Measurements from ENCODE around the gene POU2AF3. TPM values are rescaled to one million over a fixed set of nuclear protein-coding genes. Genes with fewer than 3 reads are reported as not detected.
"Not testable (repeated sequence)": the region's sequence is repeated elsewhere in the genome, so short reads cannot be mapped to it uniquely, and the experiment has no call there.

POU2AF3 gene
- total and polyA plus RNA-seq, 3 donors from 2014 or later, result 6.4 to 11.5 (median 9.0) TPM

- intact Hi-C loops (cut with DNase I; ENCODE audit: low total_unique reads), result no loop called here
- WGBS, 2 donors, result 92 to 93% methylated on average over 6 of the region's 6 CpGs
- no peak for TF ChIP-seq POLR2A (IDR thresholded peaks at IDR 0.05)
- Histone ChIP-seq H3K36me3 (ENCODE audit: low read depth, missing control alignments) (no peaks in the 10 kb centered on the region), H3K4me3 (no peak overlapping the region), H3K9me3 (no peaks in the 10 kb centered on the region), H3K4me1 (no peaks in the 10 kb centered on the region), H3K27me3 (no peaks in the 10 kb centered on the region), H3K27ac (no peak overlapping the region)
- DNase-seq, result no peak
These were observed 12.4 kb downstream of the POU2AF3 start for GRCh38 chr11:111310723-111311122.

DNA sequence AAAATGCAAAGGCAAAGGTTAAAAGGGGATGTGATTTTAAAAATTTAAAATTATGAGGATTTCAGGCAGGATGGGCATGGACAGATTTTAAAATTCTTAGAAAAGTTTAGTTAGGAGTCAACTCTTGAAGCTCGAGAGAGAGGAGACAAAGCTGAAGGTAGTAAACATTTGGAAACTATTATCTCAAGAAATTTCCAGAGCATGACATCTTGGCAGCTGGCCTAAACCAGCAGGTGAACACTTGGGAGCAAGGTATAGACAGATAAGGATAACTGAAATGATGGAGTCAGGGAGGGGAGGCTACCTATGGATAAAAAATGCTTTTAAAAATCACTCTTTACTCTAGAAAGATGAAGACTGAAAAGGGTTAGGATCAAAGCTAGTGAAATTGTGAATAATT is 13.7 kb downstream of the POU2AF3 start:
- H3K4me3 ChIP-seq, result no peak overlapping the region
- 60 to 72% methylated on average over 1 of the region's 1 CpG for WGBS, 2 donors

DNA sequence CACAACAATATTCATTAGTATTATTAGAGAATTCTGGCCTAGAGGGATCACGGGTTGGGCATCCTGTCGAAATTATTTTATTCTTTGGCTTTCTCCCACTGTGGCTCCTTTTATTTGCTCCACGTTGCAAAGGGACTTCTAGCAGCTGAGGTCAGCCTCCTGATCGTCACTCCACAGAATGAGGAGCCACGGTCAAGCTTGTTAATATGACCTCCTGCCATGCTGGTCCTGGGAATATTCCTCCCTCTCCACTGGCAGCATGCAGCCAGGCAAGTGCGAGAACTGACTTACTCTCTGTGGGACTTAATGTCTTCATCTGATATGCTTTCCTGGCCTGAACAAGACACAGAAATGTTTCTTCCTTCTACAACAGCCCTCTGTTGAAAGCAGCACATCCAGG is 20.9 kb downstream of the POU2AF3 start:
- TF ChIP-seq POLR2A (IDR thresholded peaks at IDR 0.05), result no peak
- TF ChIP-seq, protein P1, sequence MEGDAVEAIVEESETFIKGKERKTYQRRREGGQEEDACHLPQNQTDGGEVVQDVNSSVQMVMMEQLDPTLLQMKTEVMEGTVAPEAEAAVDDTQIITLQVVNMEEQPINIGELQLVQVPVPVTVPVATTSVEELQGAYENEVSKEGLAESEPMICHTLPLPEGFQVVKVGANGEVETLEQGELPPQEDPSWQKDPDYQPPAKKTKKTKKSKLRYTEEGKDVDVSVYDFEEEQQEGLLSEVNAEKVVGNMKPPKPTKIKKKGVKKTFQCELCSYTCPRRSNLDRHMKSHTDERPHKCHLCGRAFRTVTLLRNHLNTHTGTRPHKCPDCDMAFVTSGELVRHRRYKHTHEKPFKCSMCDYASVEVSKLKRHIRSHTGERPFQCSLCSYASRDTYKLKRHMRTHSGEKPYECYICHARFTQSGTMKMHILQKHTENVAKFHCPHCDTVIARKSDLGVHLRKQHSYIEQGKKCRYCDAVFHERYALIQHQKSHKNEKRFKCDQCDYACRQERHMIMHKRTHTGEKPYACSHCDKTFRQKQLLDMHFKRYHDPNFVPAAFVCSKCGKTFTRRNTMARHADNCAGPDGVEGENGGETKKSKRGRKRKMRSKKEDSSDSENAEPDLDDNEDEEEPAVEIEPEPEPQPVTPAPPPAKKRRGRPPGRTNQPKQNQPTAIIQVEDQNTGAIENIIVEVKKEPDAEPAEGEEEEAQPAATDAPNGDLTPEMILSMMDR (IDR thresholded peaks at IDR 0.05), result no peak
- no peaks in the 10 kb centered on the region for H3K9me3 ChIP-seq
- H3K27me3 ChIP-seq, result no peaks in the 10 kb centered on the region
- intact Hi-C loops (cut with DNase I; ENCODE audit: low total_unique reads), result no loop called here
- DNase-seq, result no peak
- WGBS, 2 donors, result 66 to 83% methylated on average over 6 of the region's 6 CpGs
- no peak overlapping the region for H3K4me3 ChIP-seq
- no peak overlapping the region for H3K27ac ChIP-seq
- H3K4me1 ChIP-seq, result peaks cover 8% of the 10 kb centered on the region
- H3K36me3 ChIP-seq (ENCODE audit: low read depth, missing control alignments), result no peaks in the 10 kb centered on the region

More for the DNA sequence above, 13.7 kb downstream of the POU2AF3 start:
- DNase-seq, result no peak
- intact Hi-C loops (cut with DNase I; ENCODE audit: low total_unique reads), result no loop called here
- Histone ChIP-seq H3K4me1 (no peaks in the 10 kb centered on the region), H3K27ac (no peak overlapping the region), H3K27me3 (no peaks in the 10 kb centered on the region), H3K9me3 (no peaks in the 10 kb centered on the region), H3K36me3 (ENCODE audit: low read depth, missing control alignments) (no peaks in the 10 kb centered on the region)
- TF ChIP-seq, protein P1 (IDR thresholded peaks at IDR 0.05), result no peak
- TF ChIP-seq POLR2A (IDR thresholded peaks at IDR 0.05), result no peak

DNA sequence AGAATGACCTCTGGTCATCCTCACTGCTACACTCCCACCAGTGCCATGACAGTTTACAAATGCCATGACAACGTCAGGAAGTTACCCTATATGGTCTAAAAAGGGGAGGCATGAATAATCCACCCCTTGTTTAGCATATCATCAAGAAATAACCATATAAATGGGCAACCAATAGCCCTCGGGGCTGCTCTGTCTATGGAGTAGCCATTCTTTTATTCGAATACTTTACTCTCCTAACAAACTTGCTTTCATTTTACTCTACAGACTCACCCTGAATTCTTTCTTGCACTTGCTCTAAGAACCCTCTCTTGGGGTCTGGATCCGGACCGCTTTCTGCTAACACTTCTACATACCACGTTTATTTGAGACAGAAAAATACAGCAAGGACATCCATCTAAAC is 21.9 kb downstream of the POU2AF3 start:
- intact Hi-C loops (cut with DNase I; ENCODE audit: low total_unique reads); DNase-seq; H3K36me3 ChIP-seq (ENCODE audit: low read depth, missing control alignments); H3K27me3 ChIP-seq; H3K4me3 ChIP-seq; H3K27ac ChIP-seq; H3K9me3 ChIP-seq: not testable (repeated sequence)
- H3K4me1 ChIP-seq, result peaks cover 12% of the 10 kb centered on the region
- WGBS, 2 donors, result 85 to 87% methylated on average over 6 of the region's 6 CpGs

- Histone ChIP-seq H3K27me3 (no peaks in the 10 kb centered on the region), H3K9me3 (no peaks in the 10 kb centered on the region), H3K4me1 (peaks cover 12% of the 10 kb centered on the region), H3K36me3 (ENCODE audit: low read depth, missing control alignments) (no peaks in the 10 kb centered on the region), H3K4me3 (no peak overlapping the region), H3K27ac (no peak overlapping the region)
- intact Hi-C loops (cut with DNase I; ENCODE audit: low total_unique reads), result no loop called here
- 72 to 82% methylated on average over 5 of the region's 5 CpGs for WGBS, 2 donors
- no peak for DNase-seq
- TF ChIP-seq POLR2A (IDR thresholded peaks at IDR 0.05), result no peak
- TF ChIP-seq, protein P1 (IDR thresholded peaks at IDR 0.05), result no peak
These were observed 22.6 kb downstream of the POU2AF3 start for GRCh38 chr11:111320728-111321568.

- no peaks in the 10 kb centered on the region for H3K36me3 ChIP-seq (ENCODE audit: low read depth, missing control alignments)
- H3K9me3 ChIP-seq, result no peaks in the 10 kb centered on the region
- no peak for DNase-seq
- H3K4me3 ChIP-seq, result no peak overlapping the region
- TF ChIP-seq POLR2A (IDR thresholded peaks at IDR 0.05), result no peak
- TF ChIP-seq, protein P1 (IDR thresholded peaks at IDR 0.05), result no peak
- H3K27me3 ChIP-seq, result no peaks in the 10 kb centered on the region
- H3K27ac ChIP-seq, result no peak overlapping the region
- WGBS, 2 donors, result 97% methylated on average over 2 of the region's 2 CpGs
- intact Hi-C loops (cut with DNase I; ENCODE audit: low total_unique reads), result no loop called here
- H3K4me1 ChIP-seq, result peaks cover 12% of the 10 kb centered on the region
These were observed 24.2 kb downstream of the POU2AF3 start for GRCh38 chr11:111322534-111322933.
